GM18520 (cell line): Measurements from ENCODE around the gene DDX27.
"Not testable (repeated sequence)": the region's sequence is repeated elsewhere in the genome, so short reads cannot be mapped to it uniquely, and the experiment has no call there.

Experiments
- ATAC-seq: cut with Tn5 transposase; IDR thresholded peaks from one replicate; pipeline ENCODE4 v1.9.1; 2021; ENCODE audit not compliant: unreplicated experiment

The DDX27 gene

GRCh38 chr20:49219091-49219923, at the start of gene DDX27:
Gene DDX27, plus strand, starts transcription at chr20:49219416. Its CDS starts 33 bp downstream, at chr20:49219449.
- peak; percentile 80 for ATAC-seq

GRCh38 chr20:49169547-49169946, 49.7 kb upstream of the DDX27 start:
- no peak for ATAC-seq

- no peak for ATAC-seq
Observed at GRCh38 chr20:49170714-49171113, 48.5 kb upstream of the DDX27 start.

- ATAC-seq, result no peak
Observed at GRCh38 chr20:49171909-49172308, 47.3 kb upstream of the DDX27 start.

- no peak for ATAC-seq
Observed at GRCh38 chr20:49172413-49172812, 46.8 kb upstream of the DDX27 start.

GRCh38 chr20:49174183-49174582, 45.0 kb upstream of the DDX27 start:
- ATAC-seq, result no peak

GRCh38 chr20:49179368-49180277, 39.6 kb upstream of the DDX27 start:
- ATAC-seq, result peak; percentile 72

GRCh38 chr20:49181265-49181877, 37.8 kb upstream of the DDX27 start:
- ATAC-seq, result no peak

GRCh38 chr20:49183444-49183843, 35.8 kb upstream of the DDX27 start:
- ATAC-seq, result no peak

GRCh38 chr20:49184084-49184501, 35.1 kb upstream of the DDX27 start:
- not testable (repeated sequence) for ATAC-seq

GRCh38 chr20:49184691-49185070, 34.5 kb upstream of the DDX27 start:
- ATAC-seq, result no peak

- no peak for ATAC-seq
Observed at GRCh38 chr20:49185071-49185761, 34.0 kb upstream of the DDX27 start.

- no peak for ATAC-seq
Observed at GRCh38 chr20:49186535-49187329, 32.5 kb upstream of the DDX27 start.

- no peak for ATAC-seq
Observed at GRCh38 chr20:49187330-49187850, 31.8 kb upstream of the DDX27 start.

GRCh38 chr20:49187851-49188641, 31.2 kb upstream of the DDX27 start, which contains the start of gene STAU1:
Gene STAU1, minus strand, starts transcription at chr20:49188334. Its CDS starts 22,133 bp downstream, at chr20:49166201.
- peak; percentile 84 for ATAC-seq

- not testable (repeated sequence) for ATAC-seq
Observed at GRCh38 chr20:49192944-49193518, 26.2 kb upstream of the DDX27 start.

- no peak for ATAC-seq
Observed at GRCh38 chr20:49199729-49200293, 19.4 kb upstream of the DDX27 start.

- ATAC-seq, result no peak
Observed at GRCh38 chr20:49203011-49203410, 16.2 kb upstream of the DDX27 start.
